Non-pigmented ciliary epithelial cell (primary cell): ENCODE results near the gene NR6A1.
"Not testable (repeated sequence)": the region's sequence is repeated elsewhere in the genome, so short reads cannot be mapped to it uniquely, and the experiment has no call there.

ENCODE experiments used
- DNase-seq: peaks from one replicate; pipeline ENCODE4 v3.0.0-alpha.2; 2010; ENCODE audit warnings: low read depth

NR6A1 gene

DNA sequence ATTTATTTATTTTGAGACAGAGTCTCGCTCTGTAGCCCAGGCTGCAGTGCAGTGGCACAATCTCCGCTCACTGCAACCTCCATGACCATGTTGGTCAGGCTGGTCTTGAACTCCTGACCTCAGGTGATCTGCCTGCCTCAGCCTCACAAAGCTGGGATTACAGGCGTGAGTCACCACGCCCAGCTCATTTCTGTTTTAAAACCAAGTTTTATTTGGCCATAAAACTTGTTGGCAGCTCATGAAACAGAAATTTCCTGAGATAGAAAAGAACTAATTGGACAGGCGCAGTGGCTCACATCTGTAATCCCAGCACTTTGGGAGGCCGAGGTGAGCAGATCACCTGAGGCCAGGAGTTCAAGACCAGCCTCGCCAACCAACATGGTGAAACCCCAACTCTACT, 155.3 kb downstream of the NR6A1 start:
- not testable (repeated sequence) for DNase-seq

DNA sequence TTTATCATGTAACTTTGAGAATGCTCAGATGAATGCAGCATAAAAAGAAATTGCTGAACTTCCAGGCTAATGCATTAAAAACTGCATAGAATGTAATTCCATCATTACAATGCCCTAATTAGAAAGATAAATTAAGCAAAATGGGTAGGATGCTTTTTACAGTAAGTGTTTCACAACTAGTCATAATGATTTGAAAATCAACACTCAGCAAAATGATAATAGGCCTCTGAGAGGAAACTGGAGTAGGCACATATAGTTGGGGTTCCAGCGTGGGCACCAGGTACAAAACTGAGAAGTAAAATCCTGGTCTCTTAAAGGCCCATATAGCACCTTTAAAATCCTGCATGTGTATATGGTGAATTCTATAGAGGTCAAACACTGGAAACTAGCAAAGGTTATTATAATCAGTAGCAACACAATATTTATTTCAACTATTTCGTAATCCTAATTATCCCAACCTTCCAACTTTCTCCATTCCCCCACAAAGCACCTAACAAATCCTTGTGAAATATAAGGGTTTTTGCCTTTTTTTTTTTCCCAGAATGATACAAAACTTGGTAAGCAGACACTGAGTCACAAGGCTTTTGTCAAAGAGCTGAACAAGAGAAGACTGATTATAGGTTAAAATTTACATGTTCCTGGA, 155.9 kb downstream of the NR6A1 start:
- DNase-seq, result no peak

DNA sequence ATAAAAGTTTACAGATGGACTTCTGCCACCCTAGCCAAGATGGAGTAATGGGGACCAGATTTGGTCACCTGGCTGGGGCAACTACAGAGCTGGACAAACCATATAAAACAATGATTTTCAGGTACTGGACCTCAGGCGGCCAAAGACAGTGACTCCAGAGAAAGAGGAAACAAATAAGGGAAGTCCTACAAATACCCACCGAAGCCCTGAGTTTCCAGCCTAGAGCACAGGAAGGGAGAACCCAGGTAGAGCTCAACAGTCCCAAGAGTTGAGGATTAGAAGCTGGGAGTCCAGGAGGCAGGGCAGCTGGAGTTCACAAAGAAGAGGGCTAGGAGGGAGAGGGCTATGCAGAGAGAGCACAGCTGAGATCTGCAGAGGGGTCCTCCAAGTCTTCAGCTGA, 157.3 kb downstream of the NR6A1 start:
- no peak for DNase-seq

DNA sequence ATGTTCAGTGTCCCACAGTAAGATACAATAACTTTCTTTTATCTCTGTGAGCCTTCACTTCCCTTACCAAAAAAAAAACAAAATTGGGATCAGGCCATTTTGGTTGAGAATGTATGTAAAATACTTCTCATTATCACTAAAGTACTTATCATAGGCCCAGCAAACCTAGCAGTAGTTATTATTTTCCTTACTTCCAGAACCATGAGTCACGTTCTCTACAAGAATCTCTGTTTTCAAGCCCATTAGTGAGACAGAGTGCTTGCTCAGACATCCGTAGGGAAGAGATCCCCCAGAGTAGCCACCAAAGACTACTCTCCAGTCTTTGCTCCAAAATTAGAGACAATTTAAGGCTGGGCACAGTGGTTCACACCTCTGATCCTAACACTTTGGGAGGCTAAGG, 160.0 kb downstream of the NR6A1 start:
- no peak for DNase-seq

DNA sequence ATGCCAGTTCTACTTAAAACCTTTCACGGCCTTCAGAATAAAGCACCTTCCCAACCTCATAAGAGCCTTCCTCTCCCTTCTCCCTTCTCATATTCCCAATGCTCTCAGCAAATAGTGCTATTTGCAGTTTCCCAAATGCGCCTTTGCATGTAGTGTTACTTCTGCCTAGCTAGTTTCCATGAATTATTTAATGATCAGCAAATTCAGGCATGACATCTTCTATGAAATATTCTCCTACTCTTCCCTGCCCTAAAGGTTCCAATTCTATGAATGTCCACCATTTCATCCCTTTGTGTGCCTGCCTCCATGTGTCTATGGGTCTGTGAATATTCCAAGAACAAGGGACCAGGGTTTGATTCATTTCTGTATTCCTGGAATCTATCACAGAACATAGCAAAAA, 165.1 kb downstream of the NR6A1 start:
- DNase-seq, result no peak

DNA sequence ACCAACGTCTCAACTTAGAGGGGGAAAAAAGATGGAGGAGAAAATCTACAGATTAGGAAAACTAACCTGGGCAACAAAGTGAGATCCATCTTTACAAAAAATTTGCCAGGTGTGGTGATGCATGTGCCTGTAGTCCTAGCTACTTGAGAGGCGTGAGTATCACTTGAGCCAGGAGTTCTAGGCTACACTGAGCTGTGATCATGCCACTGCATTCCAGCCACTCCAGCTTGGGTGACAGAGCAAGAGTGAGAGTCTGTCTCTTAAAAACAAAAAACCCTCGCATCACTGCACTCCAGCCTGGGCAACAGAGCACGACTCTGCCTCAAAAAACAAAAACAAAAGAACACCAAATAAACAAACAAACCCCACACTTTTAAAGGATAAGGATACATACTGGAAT, 165.9 kb downstream of the NR6A1 start:
- DNase-seq, result no peak

DNA sequence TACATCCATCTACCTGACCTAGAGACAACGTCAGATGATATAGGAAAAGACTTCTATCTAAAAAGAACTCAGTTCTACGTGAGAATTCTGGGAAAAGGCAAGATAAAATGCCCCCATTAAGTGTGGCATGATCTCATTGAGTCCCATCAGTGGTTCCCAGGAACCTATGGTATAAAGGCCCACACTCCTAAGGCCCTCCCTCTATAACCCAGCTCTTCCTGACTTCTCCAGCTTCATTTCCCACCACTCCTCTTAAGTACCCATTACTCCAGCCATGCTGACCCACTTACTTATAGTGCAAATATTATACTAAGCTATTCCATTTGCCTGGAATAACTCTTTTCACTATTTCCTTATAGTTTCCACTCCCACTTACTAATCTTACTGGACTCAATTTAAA, 168.5 kb downstream of the NR6A1 start:
- DNase-seq, result no peak

DNA sequence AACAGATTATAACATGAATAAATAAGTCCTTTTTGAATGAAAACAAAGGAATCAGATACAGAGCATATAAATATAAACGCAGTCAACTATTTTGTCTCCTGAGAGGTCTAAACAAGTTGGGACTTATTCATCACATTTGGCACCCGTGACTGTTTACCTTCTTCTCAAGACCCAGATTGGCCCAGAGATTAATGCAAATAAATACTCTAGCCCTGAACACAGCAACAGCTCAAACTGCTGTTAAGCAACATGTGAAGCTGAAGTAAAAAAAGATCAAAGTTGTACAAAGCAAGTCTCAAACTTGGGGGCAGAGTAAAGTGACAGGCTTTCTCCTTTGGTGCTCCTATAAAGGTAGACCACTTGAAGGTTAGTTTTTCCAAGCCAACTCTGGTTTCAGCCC, 168.9 kb downstream of the NR6A1 start:
- DNase-seq, result no peak

DNA sequence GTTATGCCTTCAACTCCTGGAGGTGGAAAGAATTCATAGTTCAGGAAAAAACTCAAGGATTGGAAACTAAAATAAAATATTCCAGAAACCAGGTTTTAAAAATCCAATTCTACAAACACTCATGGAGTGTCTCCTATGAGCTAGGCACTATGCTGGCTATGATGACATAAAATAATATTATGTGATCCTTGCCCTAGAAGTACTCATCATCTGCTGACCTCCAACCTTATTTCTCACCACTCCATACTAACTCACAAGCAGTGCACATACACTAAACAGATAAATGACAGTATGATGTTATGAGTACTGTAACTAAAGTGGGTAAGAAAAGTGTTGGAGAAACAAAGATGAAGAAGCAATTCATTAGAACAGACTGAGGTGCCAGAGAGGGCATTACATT, 170.7 kb downstream of the NR6A1 start:
- no peak for DNase-seq

DNA sequence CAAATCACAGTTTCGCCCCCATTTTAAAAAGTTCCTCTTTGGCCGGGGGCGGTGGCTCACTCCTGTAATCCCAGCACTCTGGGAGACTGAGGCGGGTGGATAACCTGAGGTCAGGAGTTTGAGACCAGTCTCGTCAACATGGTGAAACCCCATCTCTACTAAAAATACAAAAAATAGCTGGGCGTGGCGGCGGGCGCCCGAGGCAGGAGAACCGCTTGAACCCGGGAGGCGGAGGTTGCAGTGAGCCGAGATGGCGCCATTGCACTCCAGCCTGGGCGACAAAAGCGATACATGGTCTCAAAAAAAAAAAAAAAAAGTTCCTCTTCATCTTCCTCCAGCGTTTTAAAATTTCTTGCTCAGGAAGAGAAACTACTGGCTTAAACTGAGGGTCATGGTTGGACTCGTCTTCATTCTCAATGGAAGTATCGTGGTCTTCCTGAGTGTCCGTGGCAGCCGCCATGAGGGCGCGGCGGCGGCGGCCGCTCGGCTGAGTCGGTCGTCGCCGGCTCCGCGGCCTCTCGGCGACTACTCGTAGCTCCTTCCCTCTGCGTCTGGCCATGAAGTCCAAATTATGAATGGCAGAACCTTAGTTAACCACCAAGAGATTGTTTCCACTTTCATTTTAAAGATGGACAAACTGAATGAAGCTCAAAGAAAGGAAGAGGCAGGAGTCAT, 171.9 kb downstream of the NR6A1 start:
- DNase-seq, result no peak

DNA sequence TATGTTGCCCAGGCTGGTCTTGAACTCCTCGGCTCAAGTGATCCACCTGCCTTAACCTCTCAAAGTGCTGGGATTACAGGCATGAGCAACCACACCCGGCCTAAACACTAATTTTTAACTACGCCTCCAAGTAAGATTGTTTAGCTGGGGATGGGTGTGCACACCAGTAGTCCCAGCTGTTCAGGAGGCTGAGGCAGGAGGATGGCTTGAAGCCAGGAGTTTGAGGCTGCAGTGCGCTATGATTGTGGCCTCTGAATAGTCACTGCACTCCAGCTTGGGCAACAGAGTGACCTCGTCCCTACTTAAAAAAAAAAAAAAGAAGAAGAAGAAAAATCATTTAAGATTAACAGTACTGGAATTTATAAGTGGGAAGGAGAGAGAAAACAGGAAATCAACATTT, 173.1 kb downstream of the NR6A1 start:
- no peak for DNase-seq

DNA sequence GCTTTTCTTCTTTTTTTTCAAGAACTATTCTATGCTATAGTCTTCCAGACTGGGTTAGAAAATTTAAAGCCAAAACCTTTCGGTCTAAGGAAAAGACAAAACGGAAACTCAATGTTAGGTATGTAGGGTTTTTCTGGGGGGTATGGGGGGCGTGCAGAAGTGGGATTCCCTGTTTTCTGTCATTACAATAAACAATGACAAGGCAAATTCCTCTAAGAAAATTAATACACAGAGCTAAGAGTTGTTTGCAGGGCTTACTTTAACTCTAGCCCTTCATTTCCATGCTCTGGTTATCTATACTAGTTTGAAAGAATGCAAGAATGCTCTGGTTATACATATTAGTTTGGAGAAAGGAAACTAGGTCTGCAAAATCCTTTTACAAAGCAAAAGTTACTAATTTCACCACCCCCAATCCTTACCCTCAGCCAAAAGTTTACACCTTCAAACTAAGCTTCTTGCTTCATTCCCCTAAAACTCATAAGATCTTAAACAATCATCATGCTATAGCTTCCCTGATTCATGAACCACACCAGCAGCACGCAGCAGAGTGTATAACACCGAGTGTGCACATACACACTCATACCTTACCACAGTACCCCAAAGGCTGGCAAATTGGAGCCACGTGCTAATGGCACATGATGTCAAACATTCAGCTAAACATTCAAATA, 174.8 kb downstream of the NR6A1 start:
- no peak for DNase-seq

DNA sequence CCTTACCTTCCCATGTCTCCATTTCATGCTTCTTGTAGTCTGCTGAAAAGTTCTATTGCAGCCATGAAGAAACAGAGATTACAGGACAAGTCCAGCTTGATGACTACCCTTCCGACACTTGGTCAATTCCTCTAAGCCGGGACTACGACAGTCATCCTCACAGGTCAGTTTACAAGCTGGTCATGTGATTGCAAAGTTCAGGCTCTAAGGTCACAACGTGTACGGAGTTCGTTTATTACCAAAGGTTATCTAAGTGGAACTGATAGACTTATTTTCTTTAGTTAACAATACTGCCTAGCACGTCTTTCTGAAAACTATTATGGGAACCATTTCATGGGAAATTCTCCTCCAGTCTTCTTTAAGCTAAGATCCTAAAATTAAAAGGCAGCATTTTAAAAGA, 175.4 kb downstream of the NR6A1 start:
- DNase-seq, result no peak

DNA sequence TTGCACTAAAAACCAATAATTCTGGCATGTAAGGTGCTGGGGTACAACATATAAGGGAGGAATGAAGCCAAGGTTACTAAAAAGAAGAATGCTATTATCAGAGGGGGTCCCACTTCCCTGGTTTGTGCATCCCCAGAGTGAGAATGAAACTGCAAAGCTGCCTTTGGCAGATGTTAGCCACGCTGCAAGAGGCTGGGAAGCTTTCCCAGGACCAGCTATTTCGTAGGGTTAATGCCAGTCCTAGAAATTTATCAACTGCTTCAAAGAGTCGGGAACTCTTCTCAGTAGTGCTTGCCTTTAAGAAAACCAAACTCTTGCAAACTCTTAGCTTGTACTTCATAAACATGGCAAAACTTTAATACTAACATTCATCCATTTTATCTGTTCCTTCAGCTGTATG, 176.4 kb downstream of the NR6A1 start:
- DNase-seq, result no peak

DNA sequence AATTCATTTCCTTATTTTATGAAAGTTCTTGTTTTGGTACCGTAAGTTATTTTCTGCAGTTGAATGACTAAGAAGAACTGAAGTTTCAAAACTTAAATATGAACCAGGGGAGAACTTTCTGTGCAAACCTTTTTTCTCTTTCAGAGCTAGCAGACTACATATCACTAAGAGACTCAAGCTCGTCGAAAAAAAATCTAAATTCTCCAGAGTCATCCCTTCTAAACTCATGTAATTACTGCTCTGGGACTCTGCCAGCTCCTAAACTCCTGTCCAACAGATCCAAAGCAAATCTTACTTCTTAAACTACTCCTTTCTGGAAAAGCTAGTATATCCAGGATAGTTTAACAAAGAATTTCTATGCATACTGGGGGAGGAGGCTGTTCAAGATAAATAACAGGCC, 176.9 kb downstream of the NR6A1 start:
- DNase-seq, result no peak

DNA sequence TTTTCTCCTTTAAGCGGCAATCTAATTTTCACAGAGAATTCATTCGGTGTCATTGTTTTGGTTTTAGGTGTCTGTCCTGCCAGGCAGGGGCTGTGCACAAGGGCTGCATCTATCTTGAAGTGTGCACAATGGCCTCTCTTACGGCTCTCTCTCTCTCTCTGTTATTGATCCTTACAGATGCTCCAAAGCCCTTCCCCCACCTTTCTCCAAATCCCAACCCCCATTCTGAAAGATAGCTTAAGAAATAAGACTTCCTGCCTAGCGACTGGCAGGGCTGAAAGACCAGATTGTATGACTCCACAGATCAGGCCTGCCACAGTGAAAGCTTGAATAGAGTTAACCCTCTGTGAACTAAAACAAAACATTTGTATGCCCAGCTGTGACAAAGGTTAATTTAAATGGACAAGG, 177.5 kb downstream of the NR6A1 start:
- DNase-seq, result no peak

DNA sequence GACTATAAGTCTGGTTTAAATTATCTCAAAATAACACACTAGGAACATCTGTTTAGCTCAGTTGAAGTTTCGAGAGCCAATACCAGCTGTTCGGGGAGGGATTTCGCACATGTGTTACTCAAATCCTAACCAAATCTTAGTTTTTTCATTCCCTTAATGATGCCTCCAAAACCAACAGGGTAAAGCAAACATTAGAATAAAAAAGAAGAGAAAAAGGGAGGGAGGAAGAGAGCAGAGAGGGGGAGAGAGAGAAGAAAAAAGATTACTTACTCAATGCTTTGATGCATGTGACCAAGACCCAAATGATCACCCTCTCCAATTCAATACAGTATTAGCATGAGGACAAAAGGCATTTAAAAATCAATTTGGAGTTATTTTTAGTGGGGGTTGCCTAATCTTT, 177.9 kb downstream of the NR6A1 start:
- no peak for DNase-seq

DNA sequence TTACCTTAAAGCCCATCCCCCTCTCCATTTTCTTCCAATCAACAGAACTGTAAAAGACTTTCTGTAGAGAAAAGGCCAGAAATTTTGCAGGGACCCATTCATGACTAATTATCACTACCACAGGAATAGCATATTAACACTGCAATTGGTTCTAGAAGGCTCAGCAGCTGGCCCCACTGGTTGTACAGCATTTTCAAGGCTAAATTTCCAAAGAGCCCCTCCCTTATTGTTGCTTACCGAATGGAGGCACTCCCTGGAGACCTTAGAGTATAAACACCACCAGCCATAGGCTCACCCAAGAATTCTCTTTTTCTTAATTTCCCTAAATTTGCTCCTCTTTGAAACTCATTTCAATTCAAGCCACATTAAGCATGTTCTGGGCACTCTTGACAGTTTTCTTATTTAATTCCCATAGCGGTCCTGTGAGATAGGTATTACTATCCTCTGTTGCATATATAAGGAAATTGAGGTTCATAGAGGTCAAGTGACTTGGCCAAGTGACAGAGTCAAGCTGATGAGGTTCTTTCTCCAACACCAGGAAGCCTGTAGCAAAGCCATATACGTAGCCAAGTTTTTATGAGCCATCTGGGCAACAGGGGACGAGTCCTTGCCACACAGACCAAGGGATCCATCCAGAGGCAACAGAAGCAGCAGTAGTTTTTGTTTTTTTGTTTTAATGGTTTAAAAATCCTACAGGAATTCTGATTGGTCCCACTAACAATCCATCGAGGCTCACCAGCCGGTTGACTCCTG, 180.0 kb downstream of the NR6A1 start:
- DNase-seq, result no peak

DNA sequence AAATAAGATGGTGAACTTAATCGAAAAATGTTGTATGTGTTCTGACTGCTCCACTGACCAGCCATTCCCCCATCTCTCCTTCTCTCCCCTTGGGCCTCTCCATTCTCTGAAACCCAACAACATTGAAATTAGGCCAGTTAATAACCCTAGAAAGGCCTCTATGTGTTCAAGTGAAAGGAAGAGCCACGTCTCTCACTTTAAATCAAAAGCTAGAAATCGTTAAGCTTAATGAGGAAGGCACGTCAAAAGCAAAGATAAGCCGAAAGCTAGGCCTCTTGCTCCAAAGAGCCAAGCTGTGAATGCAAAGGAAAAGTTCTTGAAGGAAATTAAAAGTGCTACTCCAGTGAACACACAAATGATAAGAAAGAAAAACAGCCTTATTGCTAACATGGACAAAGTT, 186.5 kb downstream of the NR6A1 start:
- no peak for DNase-seq

DNA sequence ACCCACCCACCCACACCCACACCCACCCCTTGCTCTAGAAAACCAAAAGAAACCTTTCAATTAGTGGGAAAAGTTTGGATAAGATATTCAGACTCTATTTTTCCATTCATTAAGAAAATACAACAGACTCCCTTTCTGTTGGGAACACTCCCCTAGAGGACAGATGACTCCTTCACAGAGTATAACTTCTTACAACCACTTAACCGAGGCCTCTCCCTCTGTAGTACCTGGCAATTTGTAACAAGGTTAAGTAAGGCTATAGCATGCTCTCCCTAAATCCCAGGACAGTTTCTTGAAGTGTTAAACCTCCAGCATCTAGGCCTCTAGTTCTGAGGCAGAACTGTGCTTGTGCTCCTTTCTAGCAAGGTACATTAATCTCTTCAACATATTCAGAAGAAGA, 188.0 kb downstream of the NR6A1 start:
- no peak for DNase-seq

DNA sequence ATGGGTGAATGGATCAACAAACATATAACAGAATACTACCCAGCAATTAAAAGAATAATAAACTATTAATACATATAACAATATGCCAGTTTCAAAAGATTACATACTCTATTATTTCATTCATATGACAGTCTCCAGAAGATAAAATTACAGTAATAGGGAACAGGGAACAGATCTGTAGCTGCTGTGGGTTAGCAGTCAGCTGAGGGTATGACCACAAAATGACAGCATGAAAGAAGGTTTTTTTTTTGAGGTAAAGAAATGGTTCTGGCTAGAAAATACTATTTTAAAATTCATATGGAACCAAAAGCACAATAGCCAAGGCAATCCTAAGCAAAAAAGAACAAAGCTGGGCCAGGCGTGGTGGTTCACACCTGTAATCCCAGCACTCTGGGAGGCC, 190.9 kb downstream of the NR6A1 start:
- no peak for DNase-seq

DNA sequence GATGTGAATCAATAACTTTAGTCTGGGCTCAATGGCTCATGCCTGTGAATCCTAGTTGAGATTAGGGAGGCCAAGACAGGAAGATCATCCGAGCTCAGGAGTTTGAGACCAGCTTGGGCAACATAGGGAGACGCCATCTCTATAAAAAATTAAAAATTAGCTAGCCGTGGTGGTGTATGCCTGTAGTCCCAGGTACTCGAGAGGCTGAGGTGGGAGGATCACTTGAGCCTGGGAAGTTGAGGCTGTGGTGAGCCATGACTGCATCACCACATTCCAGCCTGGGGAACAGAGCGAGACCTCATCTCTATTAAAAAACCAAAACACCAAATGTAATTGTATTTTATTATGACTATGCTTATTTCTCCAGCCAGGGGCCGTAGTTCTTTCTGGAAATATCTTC, 194.4 kb downstream of the NR6A1 start:
- DNase-seq, result no peak
